NCI-H1436 treated with DMSO at 0.1 percent for 48 hours (cell line): ENCODE data around the gene ZMIZ1.

Experiments
- DNase-seq: peaks from one replicate; lab custom pipeline; 2025; lab: John Stamatoyannopoulos, UW

ZMIZ1 gene

DNA sequence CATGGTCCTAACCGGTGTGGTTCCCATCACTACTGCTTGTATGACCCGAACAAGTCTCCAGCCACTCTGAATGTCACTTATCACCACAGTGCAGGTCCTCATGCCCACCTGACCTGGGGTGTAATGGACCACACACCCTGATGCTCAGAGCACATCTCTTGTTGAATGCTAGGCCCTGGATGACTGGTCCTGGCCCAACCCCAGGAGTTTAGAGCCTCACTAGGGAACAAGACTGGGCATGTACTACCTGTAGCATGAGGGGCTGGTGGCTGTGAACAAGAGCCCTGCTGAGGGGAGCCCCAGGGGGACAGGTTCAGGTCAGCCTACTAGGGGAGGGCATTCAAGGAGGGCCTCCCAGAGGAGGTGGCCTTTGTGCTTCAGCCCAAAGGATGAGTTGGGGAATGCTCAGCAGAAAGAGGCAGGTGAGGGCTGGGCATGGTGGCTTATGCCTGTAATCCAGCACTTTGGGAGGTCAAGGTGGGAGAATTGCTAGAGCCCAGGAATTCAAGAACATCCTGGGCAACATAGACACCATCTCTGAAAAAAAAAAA is 31.2 kb downstream of the ZMIZ1 start:
- no peak for DNase-seq

GRCh38 chr10:79100771-79101170 is 32.0 kb downstream of the ZMIZ1 start:
- DNase-seq = no peak

- DNase-seq = no peak
Measured at GRCh38 chr10:79101560-79102497, 33.1 kb downstream of the ZMIZ1 start.

GRCh38 chr10:79102498-79102874 is 33.7 kb downstream of the ZMIZ1 start:
- no peak for DNase-seq

- no peak for DNase-seq
Measured at GRCh38 chr10:79103129-79103528, 34.4 kb downstream of the ZMIZ1 start.

DNA sequence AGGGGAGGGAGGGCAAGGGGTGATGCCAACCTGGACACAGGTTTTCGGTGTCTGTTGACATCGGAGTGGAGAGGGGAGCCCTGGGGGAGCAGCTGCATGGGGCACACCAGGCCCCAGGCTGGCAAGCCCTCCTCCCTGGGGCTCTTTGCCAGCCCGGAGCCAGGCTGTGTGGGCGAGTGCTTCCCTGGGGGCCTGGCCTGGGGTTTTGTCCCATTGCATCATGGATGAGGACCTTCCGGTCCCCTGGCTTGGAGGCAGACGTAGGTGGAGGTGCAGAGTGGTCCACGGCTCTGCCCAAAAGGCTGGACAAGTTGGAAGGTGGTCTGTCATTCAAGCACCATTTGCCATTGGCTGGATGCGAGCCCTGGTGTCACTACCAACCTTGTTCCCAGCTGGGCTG is 34.8 kb downstream of the ZMIZ1 start:
- DNase-seq = no peak

GRCh38 chr10:79105150-79105739 is 36.5 kb downstream of the ZMIZ1 start:
- DNase-seq = no peak

- no peak for DNase-seq
Measured at GRCh38 chr10:79105818-79106217, 37.1 kb downstream of the ZMIZ1 start.

DNA sequence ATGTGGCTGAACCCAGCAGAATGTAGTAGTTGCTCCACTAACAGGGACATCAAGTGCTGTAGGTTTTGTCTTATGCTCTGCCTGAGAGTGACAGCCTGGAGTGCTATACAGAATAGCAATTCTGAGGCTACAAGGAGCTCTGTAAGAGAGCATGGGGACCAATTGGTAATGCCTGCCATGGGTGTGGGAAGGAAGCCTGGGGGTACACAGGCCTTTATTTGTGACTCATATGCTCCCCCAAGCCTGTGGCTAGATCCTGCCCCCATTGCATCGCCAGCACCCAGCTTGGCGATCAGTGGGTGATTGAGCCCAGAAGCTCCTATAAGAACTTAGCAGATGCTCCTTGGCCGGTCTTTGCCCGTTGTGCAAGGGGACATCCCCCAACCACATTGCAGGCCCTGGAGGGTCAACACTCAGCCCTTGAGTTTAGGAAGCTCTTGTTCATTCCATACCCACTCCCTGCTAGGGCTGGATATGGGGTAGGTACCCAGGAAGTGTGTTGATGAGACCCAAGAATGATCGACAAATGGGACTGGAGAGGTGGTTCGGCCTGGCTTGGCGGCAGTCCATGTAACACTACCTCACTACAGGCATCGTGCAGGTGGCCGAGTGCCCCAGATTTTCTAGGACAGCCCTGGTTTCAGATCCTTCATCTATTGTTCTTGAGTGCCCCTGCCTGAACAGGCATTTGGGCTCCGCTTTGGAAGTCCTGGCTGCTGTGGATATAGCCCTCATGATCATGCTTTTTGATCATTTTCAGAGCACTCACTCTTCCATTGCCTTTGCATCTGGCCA is 37.7 kb downstream of the ZMIZ1 start:
- DNase-seq = no peak

- DNase-seq = no peak
Measured at GRCh38 chr10:79107736-79108264, 39.0 kb downstream of the ZMIZ1 start.

DNA sequence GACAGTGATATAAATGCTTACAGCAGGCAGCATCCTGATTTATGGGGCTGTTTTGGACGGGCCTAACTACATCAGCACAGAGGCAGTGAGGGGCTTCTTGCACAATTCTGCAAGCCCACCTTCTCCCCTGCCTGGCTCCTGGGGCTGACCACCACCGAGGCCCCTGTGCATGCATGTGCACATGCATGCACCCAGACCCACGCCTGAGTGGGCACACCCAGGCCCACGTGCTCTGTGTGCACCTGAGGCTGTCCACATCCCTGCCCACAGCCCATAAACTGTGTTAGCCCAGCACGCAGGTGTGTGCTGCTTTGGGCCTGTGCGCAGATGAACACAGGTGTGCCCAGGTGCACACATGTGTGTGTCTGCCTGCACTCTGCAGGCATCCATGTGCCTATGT is 40.0 kb downstream of the ZMIZ1 start:
- DNase-seq = no peak

GRCh38 chr10:79111427-79111826 is 42.7 kb downstream of the ZMIZ1 start:
- no peak for DNase-seq

GRCh38 chr10:79111846-79112614 is 43.3 kb downstream of the ZMIZ1 start:
- DNase-seq = no peak

GRCh38 chr10:79112881-79113431 is 44.2 kb downstream of the ZMIZ1 start:
- no peak for DNase-seq

- DNase-seq = no peak
Measured at GRCh38 chr10:79113827-79114226, 45.1 kb downstream of the ZMIZ1 start.

DNA sequence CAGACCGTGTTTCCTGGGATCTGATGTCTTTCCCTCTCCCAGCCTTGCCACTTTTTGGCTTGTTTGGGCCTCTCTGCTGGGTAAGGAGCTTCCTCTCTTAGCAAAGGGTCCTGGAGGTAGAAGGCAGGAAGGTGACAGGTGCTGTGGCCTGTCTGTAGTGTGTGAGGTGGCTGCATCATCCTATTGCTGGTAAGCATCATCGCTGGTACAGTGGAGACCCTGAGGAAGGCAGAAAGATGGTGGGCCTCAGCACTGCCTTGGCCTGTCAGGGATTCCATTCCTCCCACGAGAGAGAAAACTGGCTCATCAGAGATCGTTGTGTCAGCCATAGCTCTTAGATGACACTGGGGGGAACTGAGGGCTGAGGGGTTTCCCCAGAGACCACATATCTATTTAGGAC is 46.5 kb downstream of the ZMIZ1 start:
- no peak for DNase-seq

DNA sequence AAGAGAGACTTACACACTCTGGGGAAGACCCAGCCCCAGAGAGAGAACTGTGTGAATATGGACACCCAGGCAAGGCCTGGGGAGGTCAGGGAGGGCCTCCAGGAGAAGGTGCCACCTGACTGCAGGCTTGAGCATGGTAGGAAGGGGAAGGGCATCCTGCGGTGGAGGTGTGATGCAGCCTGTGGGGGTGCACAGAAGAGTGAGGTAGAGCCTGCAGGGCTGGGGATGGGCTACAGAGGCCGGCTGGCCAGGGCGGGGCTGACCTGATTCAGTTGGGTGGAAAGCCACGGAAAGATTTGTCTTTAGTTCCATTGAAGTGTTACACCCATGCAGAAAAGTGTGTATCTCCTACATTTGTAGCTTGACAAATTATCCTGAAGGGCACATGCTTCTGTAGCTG is 47.6 kb downstream of the ZMIZ1 start:
- no peak for DNase-seq

DNA sequence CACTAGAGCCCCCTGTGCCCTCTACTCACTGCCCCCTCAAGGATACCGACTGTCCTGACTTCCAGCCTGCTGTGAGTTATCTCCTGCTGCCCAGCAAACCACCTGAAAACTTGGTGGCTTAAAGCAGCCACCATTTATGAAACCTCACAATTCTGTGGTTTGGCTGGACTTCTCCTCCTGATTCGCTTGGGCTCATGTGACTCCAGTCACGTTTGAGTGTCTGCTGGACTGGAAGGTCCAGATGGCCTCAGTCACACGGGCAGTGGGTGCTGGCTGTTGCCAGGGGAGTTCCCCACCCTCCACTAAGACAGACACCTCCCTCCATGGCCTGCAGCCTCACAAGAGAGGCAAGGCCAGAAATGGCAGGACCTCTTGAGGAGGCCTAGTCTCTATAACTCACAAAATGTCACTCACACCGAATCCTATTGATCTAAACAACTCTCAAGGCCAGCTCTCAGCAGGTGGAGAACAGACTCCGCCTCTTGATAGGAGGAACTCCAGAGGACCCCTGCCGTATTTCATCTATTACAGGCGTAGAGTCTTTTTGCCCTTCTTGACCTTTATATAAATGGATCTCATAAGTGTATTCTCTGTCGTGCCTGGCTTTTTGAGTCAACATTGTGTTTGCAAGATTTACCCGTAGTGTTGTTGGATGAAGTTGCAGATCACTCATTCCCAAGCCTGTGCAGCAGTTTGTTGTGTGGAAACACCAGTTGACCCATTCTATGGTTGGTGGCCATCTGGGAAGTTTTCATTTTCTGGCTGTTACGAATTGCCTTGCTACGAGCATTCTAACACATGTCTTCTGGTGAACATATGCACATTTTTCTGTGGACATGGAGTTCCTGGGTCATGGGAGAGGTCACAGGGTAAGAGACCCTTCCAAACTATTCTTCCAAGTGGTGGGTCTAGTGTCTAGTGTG is 48.3 kb downstream of the ZMIZ1 start:
- no peak for DNase-seq

DNA sequence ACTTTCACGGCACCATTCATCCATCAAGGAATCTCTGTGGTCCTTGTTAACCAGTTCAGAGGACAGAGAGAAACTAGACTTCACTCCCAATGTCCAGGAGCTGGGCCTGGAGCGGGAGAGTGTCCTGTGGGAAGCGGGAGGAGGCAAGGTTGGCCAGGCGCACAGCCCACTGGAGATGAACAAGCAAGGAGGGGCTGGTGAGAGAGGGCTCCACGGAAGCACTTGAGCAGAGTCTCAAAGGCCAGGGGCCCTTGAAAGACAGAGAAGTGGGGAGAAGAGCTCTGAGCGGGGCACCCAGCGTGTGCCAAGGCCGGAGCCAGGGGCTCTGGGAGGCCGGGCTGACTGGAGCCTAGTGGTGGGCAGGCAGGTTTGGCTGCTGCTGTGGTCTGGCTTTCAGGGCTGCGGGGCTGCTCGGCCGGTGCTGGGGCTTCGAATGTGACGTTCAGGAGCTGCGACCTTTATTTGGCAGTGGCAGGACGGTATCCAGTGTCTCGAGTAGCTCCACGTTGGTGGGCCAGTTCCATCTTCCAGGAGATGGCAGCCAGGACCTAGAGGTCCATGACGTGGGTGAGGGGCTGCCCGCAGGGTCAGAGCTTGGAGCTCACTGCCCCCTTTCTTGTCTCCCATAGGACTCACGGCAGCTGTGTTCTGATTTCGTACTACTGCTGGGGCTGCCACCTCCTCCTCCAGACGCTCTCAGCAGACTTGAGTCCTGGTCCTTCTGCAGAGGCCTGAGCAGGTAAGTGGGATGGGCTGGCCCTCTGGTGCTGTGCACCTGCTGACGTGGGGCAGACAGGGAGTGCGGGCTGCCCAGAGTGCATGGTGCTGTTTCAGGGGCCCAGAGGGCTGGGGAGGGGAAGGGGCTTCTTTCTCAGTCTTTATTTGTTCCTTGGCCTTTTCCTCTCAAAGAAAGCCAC is 49.8 kb downstream of the ZMIZ1 start:
- no peak for DNase-seq
